ENCODE measurements around the gene PRKCH.

Gene PRKCH

DNA sequence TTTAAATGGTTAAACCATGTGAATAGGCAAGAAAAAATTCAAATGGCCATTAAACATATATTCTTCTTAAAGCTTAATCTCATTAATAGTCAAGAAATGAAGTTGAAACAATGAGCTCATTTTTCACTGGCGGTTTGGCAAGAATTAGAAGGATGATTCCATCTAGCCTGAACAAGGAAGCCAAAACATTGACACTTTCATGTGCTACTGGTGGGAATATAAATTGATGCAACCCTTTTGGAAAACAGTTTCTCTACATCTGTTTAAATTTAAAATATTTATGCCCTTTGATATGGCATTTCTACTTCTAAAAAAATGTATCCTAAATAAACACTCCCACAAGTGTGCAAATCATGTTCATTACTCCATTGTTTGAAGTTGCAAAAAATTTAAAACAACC lies 199.2 kb downstream of the PRKCH start:
- ATAC-seq = no peak
- TF ChIP-seq, protein P1, sequence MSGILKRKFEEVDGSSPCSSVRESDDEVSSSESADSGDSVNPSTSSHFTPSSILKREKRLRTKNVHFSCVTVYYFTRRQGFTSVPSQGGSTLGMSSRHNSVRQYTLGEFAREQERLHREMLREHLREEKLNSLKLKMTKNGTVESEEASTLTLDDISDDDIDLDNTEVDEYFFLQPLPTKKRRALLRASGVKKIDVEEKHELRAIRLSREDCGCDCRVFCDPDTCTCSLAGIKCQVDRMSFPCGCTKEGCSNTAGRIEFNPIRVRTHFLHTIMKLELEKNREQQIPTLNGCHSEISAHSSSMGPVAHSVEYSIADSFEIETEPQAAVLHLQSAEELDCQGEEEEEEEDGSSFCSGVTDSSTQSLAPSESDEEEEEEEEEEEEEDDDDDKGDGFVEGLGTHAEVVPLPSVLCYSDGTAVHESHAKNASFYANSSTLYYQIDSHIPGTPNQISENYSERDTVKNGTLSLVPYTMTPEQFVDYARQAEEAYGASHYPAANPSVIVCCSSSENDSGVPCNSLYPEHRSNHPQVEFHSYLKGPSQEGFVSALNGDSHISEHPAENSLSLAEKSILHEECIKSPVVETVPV (CRISPR knock-in tag; IDR thresholded peaks at IDR 0.05) = no peak
- TF ChIP-seq ISL1 (CRISPR knock-in tag; IDR thresholded peaks at IDR 0.05) = peak; percentile 54

DNA sequence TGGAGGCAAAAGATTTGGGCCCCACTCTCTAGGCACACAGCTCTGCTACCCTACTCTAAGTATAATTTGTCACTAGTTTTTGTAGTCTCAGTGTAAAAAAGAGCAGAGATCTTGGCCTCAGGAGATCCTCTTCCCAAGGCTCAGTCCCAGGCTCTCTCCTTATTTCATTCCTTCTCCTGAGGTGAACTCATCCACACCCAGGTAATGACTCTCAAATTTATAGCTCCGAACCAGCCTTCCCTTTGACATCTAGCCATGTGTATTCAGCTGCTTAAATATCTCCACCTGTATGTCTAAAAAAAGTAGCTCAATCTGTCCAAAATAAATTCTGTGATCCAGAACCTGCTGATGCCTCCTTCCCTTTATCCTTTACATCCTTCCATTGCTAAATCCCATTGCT lies 200.4 kb downstream of the PRKCH start:
- TF ChIP-seq ZNF70 (CRISPR knock-in tag; IDR thresholded peaks at IDR 0.05) (no peak), ZNF8 (CRISPR knock-in tag; IDR thresholded peaks at IDR 0.05) (no peak), ZC3H10 (CRISPR knock-in tag; IDR thresholded peaks at IDR 0.05) (no peak), ZNF565 (CRISPR knock-in tag; conservative IDR thresholded peaks at IDR 0.05; ENCODE audit: low read depth) (no peak), ISL1 (CRISPR knock-in tag; IDR thresholded peaks at IDR 0.05) (no peak), CSDC2 (CRISPR knock-in tag; IDR thresholded peaks at IDR 0.05) (no peak), ZFP30 (CRISPR knock-in tag; IDR thresholded peaks at IDR 0.05) (no peak), ESRRG (CRISPR knock-in tag; IDR thresholded peaks at IDR 0.05) (no peak), SNAI2 (CRISPR knock-in tag; IDR thresholded peaks at IDR 0.05) (no peak), RARB (CRISPR knock-in tag; IDR thresholded peaks at IDR 0.05) (no peak), ARNTL (CRISPR knock-in tag; IDR thresholded peaks at IDR 0.05; ENCODE audit: borderline replicate concordance, low read depth) (no peak), BACH2 (CRISPR knock-in tag; IDR thresholded peaks at IDR 0.05; ENCODE audit: borderline replicate concordance) (no peak), PPARA (CRISPR knock-in tag; IDR thresholded peaks at IDR 0.05; ENCODE audit: borderline replicate concordance) (no peak), ZFP3 (CRISPR knock-in tag; IDR thresholded peaks at IDR 0.05) (no peak), TCF4 (CRISPR knock-in tag; IDR thresholded peaks at IDR 0.05; ENCODE audit: borderline replicate concordance) (no peak)
- TF ChIP-seq, protein P2, sequence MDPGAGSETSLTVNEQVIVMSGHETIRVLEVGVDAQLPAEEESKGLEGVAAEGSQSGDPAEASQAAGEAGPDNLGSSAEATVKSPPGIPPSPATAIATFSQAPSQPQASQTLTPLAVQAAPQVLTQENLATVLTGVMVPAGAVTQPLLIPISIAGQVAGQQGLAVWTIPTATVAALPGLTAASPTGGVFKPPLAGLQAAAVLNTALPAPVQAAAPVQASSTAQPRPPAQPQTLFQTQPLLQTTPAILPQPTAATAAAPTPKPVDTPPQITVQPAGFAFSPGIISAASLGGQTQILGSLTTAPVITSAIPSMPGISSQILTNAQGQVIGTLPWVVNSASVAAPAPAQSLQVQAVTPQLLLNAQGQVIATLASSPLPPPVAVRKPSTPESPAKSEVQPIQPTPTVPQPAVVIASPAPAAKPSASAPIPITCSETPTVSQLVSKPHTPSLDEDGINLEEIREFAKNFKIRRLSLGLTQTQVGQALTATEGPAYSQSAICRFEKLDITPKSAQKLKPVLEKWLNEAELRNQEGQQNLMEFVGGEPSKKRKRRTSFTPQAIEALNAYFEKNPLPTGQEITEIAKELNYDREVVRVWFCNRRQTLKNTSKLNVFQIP (CRISPR knock-in tag; IDR thresholded peaks at IDR 0.05; ENCODE audit: borderline replicate concordance, low read depth) = no peak
- TF ChIP-seq, protein P3, sequence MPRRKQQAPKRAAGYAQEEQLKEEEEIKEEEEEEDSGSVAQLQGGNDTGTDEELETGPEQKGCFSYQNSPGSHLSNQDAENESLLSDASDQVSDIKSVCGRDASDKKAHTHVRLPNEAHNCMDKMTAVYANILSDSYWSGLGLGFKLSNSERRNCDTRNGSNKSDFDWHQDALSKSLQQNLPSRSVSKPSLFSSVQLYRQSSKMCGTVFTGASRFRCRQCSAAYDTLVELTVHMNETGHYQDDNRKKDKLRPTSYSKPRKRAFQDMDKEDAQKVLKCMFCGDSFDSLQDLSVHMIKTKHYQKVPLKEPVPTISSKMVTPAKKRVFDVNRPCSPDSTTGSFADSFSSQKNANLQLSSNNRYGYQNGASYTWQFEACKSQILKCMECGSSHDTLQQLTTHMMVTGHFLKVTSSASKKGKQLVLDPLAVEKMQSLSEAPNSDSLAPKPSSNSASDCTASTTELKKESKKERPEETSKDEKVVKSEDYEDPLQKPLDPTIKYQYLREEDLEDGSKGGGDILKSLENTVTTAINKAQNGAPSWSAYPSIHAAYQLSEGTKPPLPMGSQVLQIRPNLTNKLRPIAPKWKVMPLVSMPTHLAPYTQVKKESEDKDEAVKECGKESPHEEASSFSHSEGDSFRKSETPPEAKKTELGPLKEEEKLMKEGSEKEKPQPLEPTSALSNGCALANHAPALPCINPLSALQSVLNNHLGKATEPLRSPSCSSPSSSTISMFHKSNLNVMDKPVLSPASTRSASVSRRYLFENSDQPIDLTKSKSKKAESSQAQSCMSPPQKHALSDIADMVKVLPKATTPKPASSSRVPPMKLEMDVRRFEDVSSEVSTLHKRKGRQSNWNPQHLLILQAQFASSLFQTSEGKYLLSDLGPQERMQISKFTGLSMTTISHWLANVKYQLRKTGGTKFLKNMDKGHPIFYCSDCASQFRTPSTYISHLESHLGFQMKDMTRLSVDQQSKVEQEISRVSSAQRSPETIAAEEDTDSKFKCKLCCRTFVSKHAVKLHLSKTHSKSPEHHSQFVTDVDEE (CRISPR knock-in tag; IDR thresholded peaks at IDR 0.05) = no peak
- TF ChIP-seq, protein P4, sequence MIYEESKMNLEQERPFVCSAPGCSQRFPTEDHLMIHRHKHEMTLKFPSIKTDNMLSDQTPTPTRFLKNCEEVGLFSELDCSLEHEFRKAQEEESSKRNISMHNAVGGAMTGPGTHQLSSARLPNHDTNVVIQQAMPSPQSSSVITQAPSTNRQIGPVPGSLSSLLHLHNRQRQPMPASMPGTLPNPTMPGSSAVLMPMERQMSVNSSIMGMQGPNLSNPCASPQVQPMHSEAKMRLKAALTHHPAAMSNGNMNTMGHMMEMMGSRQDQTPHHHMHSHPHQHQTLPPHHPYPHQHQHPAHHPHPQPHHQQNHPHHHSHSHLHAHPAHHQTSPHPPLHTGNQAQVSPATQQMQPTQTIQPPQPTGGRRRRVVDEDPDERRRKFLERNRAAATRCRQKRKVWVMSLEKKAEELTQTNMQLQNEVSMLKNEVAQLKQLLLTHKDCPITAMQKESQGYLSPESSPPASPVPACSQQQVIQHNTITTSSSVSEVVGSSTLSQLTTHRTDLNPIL (CRISPR knock-in tag; IDR thresholded peaks at IDR 0.05; ENCODE audit: low read depth) = no peak
- TF ChIP-seq, protein P5, sequence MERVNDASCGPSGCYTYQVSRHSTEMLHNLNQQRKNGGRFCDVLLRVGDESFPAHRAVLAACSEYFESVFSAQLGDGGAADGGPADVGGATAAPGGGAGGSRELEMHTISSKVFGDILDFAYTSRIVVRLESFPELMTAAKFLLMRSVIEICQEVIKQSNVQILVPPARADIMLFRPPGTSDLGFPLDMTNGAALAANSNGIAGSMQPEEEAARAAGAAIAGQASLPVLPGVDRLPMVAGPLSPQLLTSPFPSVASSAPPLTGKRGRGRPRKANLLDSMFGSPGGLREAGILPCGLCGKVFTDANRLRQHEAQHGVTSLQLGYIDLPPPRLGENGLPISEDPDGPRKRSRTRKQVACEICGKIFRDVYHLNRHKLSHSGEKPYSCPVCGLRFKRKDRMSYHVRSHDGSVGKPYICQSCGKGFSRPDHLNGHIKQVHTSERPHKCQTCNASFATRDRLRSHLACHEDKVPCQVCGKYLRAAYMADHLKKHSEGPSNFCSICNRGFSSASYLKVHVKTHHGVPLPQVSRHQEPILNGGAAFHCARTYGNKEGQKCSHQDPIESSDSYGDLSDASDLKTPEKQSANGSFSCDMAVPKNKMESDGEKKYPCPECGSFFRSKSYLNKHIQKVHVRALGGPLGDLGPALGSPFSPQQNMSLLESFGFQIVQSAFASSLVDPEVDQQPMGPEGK (CRISPR knock-in tag; IDR thresholded peaks at IDR 0.05; ENCODE audit: borderline replicate concordance) = no peak
- TF ChIP-seq, protein P1 (CRISPR knock-in tag; IDR thresholded peaks at IDR 0.05) = no peak
- ATAC-seq = no peak

DNA sequence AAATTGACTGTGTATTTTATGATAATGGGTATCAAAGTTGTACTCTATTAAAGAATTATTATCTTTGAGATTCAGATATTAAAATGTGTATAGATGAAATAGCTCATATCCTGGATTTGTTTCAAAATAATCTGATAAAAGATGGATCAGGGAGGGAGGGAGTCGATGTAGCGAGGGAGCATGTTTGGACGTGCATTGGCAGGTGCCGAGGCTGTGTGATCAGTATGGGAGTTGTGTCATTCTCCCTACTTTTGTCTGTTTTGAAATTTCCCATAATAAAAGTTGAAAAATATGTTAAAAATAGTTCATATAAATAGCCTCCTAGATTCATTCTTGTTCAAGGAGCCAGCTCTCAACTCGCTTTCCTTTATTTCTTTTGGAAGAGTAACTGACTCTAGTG lies 202.4 kb downstream of the PRKCH start:
- ATAC-seq = no peak
- TF ChIP-seq ZNF8 (CRISPR knock-in tag; IDR thresholded peaks at IDR 0.05) = no peak
- TF ChIP-seq, protein P3 (CRISPR knock-in tag; IDR thresholded peaks at IDR 0.05) = no peak
- TF ChIP-seq PPARA (CRISPR knock-in tag; IDR thresholded peaks at IDR 0.05; ENCODE audit: borderline replicate concordance) = no peak
- TF ChIP-seq GLIS3 (CRISPR knock-in tag; IDR thresholded peaks at IDR 0.05) = no peak
- TF ChIP-seq TCF4 (CRISPR knock-in tag; IDR thresholded peaks at IDR 0.05; ENCODE audit: borderline replicate concordance) = no peak
- TF ChIP-seq, protein P4 (CRISPR knock-in tag; IDR thresholded peaks at IDR 0.05; ENCODE audit: low read depth) = no peak

Measured in SK-N-SH treated with all-trans-retinoic acid at 6 μM for 48 hours (cell line).